AG10803 (cell line): ENCODE results near the gene MFN2.
A peak's percentile ranks its signal among the peaks of the same experiment; 100 is the strongest.
"Not testable (repeated sequence)": the region's sequence is repeated elsewhere in the genome, so short reads cannot be mapped to it uniquely, and the experiment has no call there.

Experiments used
- DNase-seq: peaks from one replicate; pipeline ENCODE4 v3.0.0; 2010; ENCODE audit warnings: low read depth
- H3K4me3 ChIP-seq: 2 replicates; pipeline ENCODE4 v1.5.1; 2011; ENCODE audit warnings: mild to moderate bottlenecking, low read length, control low read depth
- CTCF ChIP-seq: conservative IDR thresholded peaks from 2 replicates; pipeline ENCODE4 v1.5.1; 2011; ENCODE audit warnings: mild to moderate bottlenecking, low read length, control low read depth, inconsistent platforms

Gene MFN2

GRCh38 chr1:11979851-11980675 is at the start of gene MFN2:
TSS of gene MFN2 (plus strand) at chr1:11980444. CDS start at chr1:11989169, 8,725 bp downstream.
- peak within 1 kb of the TSS; percentile 94 for H3K4me3 ChIP-seq
- DNase-seq = peak; percentile 95
- no peak for TF ChIP-seq CTCF

DNA sequence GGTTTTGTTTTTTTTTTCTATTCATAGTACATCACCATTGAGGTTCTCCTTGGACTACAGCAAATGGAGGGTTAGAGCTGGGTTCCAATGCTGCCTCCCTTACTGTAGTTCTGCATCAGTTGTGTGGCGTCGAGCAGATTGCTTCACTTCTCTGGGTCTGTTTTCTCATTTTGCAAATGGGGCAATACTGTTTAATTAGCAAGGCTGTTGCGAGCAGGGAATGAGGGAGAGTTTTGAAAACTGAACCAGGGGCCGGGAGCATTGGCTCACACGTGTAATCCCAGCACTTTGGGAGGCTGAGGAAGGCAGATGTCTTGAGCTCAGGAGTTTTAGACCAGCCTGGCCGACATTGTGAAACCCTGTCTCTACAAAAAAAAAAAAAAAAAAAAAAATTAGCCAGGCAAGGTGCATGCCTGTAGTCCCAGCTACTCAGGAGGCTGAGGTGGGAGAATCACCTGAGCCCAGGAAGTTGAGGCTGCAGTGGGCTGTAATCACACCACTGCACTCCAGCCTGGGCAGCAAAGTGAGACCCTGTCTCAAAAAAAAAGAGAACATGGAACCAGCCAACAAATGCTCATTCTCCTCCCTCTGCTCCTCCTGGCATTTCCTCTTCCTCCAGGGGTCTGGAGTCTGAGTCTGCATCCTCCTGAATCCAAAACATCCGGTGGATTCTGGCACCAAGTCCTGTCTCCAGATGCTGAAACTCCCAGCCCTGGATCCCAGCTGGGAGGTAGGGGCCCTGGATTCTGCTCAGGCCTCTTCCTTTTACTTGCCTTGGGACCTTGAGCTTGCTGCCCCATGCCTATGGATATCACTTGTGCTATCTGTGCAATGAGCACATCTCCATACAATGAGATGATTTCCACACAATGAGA is 49.4 kb upstream of the MFN2 start:
- peak; percentile 85 for DNase-seq

DNA sequence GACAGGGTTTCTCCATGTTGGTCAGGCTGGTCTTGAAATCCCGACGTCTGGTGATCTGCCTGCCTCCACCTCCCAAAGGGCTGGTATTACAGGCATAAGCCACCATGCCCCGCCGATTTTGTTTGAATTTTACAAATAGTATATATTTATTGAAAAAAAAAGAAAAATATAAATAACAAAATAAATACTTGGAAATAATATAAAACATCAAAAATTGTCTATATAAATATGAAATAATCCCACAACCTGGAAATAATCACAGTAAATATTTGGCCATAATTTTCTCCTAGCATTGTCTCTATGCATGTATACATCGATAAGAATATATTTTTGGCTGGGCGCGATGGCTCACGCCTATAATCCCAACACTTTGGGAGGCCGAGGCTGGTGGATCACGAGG is 48.4 kb upstream of the MFN2 start:
- no peak for TF ChIP-seq CTCF
- DNase-seq = no peak
- H3K4me3 ChIP-seq = no peak overlapping the region

More for the DNA sequence above, 49.4 kb upstream of the MFN2 start:
- no peak overlapping the region for H3K4me3 ChIP-seq
- TF ChIP-seq CTCF = peak; percentile 9; the same call in 1 of the 2 replicates

- no peak for TF ChIP-seq CTCF
- peak; percentile 85 for DNase-seq
- H3K4me3 ChIP-seq = peak within 1 kb of the TSS; percentile 80
Observed at GRCh38 chr1:11934302-11935056, 45.8 kb upstream of the MFN2 start, which contains the start of gene PLOD1. TSS of gene PLOD1 (plus strand) at chr1:11934717. CDS start at chr1:11934780, 63 bp downstream.

DNA sequence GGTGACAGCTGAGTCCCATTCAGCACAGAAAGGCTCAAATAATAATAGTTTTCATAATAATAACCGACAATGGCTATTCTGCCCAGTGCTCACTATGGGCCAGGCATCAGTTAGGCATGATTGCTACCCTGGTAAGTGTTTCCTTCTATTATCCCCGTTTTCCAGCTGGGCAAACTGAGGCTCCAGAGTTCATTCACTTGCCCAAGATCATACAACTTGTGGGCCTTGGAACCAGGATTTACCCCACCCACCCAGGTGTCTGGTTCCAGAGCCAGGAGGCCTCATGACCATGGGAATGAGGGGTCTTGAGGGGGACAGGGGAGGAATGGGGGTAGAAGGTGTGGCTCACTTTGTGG is 45.2 kb upstream of the MFN2 start:
- TF ChIP-seq CTCF = no peak
- H3K4me3 ChIP-seq = peak overlapping the region; percentile 80
- no peak for DNase-seq

DNA sequence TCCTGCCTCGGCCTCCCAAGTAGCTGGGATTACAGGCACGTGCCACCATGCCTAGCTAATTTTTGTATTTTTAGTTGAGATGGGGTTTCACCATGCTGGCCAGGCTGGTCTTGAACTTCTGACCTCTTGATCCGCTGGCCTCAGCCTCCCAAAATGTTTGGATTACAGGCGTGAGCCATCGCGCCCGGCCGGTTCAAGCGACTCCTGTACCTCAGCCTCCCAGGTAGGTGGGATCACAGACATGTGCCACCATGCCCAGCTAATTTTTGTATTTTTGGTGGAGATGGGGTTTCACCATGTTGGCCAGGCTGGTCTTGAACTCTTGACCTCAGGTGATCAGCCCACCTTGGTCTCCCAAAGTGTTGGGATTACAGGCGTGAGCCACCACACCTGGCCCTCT is 44.5 kb upstream of the MFN2 start:
- H3K4me3 ChIP-seq, DNase-seq: not testable (repeated sequence)
